ENCODE data around the gene OPRL1. TPM values are rescaled to one million over a fixed set of nuclear protein-coding genes. Genes with fewer than 3 reads are reported as not detected.

Gene OPRL1
- polyA plus RNA-seq, 1 of the 3 experiments (the other 2 are of a cell fraction) = 1.8 TPM

DNA sequence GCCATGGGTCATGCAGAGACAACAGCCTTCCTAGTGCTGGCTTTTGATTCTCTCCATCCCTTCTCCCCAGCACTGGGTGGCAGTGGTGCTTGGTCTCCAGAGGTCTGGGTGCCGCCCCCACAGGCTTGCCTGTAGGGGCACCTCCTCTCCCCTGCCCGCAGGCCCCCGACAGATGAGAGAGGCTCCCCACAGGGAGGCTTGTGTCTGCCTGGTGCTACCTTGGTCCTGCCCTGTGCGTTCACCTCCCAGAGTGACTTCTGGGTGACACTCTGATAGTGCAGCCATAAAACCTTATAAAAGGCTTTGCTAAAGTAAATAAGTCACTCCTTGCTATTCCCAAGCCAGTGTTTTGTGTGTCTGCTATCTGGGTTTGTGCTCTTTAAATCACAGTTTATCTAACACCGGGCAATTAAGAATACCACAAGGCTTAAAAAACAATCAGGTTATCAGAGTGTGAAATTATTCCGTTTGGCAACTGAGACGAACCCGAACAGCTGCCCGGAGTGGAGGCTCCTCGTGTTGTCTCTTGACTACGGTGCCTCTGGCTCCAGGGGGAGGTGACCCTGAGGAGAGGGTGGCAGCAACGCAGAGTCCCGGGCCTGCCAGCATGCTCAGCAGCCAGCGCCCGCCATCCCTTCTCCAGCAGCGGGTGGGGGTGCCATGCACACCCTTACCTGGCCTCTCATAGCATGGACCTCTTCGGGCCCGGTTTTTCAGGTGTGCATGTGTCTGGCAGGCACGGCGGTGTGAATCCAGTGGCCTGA is 49.3 kb upstream of the OPRL1 start:
- H3K36me3 ChIP-seq (replicated peaks in 1 of 2; ENCODE audit: control insufficient read depth in 1 of 2, insufficient read depth in 2 of 2, low read length in 1 of 2) = peaks cover 14 to 68% of the 10 kb centered on the region in 2 experiments
- H3K9me2 ChIP-seq = no peaks in the 10 kb centered on the region
- no peaks in the 10 kb centered on the region for H3K79me2 ChIP-seq (ENCODE audit: insufficient read depth)
- H3K4me3 ChIP-seq (ENCODE audit: low read depth in 2 of 2, low read length in 1 of 2) = no peak overlapping the region
- CTCF ChIA-PET = interaction anchor here (1.1 kb wide), 1 partner anchor 8 kb away, joined by 7 read pairs; no protein-coding TSS in a partner anchor
- TF ChIP-seq YY1 (IDR thresholded peaks at IDR 0.05; ENCODE audit: low read depth) (no peak), ZBTB33 (IDR thresholded peaks at IDR 0.05; ENCODE audit: borderline replicate concordance, low read depth) (no peak), FOXJ3 (CRISPR knock-in tag; IDR thresholded peaks at IDR 0.05) (no peak), TEAD4 (IDR thresholded peaks at IDR 0.05; ENCODE audit: borderline replicate concordance, insufficient read depth) (no peak), EP300 (IDR thresholded peaks at IDR 0.05; ENCODE audit: borderline replicate concordance in 1 of 2, low read depth in 1 of 2, low read length in 1 of 2) (no peak), RAD21 (IDR thresholded peaks at IDR 0.05; ENCODE audit: low read length) (no peak), NRF1 (IDR thresholded peaks at IDR 0.05; ENCODE audit: low read depth, low read length) (no peak), RCOR1 (IDR thresholded peaks at IDR 0.05; ENCODE audit: low read length) (no peak), MXI1 (IDR thresholded peaks at IDR 0.05; ENCODE audit: low read depth, low read length) (no peak), USF2 (IDR thresholded peaks at IDR 0.05; ENCODE audit: borderline replicate concordance, low read depth, low read length) (no peak)
- TF ChIP-seq, protein P1, sequence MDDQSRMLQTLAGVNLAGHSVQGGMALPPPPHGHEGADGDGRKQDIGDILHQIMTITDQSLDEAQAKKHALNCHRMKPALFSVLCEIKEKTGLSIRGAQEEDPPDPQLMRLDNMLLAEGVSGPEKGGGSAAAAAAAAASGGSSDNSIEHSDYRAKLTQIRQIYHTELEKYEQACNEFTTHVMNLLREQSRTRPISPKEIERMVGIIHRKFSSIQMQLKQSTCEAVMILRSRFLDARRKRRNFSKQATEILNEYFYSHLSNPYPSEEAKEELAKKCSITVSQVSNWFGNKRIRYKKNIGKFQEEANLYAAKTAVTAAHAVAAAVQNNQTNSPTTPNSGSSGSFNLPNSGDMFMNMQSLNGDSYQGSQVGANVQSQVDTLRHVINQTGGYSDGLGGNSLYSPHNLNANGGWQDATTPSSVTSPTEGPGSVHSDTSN (IDR thresholded peaks at IDR 0.05) = no peak
- H3K4me2 ChIP-seq = no peak overlapping the region
- peaks cover 0 to 17% of the 10 kb centered on the region in 2 experiments; a peak in 1 of 4 replicates for H3K4me1 ChIP-seq (ENCODE audit: control insufficient read depth in 1 of 2, insufficient read depth in 2 of 2, low read depth in 1 of 2, low read length in 1 of 2)
- H3K27ac ChIP-seq (ENCODE audit: low read depth in 2 of 2, low read length in 1 of 2) = no peak overlapping the region
- H4K20me1 ChIP-seq (ENCODE audit: insufficient read depth) = 0 out of 2 replicates have a peak, but pooled peaks cover 2% of the 10 kb centered on the region
- no peaks in the 10 kb centered on the region for H3K9me3 ChIP-seq
- no peak overlapping the region for H2AFZ ChIP-seq (ENCODE audit: low read depth)
- 91% methylated on average over 11 of the region's 20 CpGs for WGBS (ENCODE audit: low lambda C conversion rate)
- H3K9ac ChIP-seq = no peak overlapping the region
- H3K27me3 ChIP-seq (ENCODE audit: insufficient read depth) = no peaks in the 10 kb centered on the region
- DNase-seq = no peak
- POLR2A ChIA-PET = no interaction called here
- H3F3A ChIP-seq (replicated peaks; ENCODE audit: insufficient read depth) = no peaks in the 10 kb centered on the region

DNA sequence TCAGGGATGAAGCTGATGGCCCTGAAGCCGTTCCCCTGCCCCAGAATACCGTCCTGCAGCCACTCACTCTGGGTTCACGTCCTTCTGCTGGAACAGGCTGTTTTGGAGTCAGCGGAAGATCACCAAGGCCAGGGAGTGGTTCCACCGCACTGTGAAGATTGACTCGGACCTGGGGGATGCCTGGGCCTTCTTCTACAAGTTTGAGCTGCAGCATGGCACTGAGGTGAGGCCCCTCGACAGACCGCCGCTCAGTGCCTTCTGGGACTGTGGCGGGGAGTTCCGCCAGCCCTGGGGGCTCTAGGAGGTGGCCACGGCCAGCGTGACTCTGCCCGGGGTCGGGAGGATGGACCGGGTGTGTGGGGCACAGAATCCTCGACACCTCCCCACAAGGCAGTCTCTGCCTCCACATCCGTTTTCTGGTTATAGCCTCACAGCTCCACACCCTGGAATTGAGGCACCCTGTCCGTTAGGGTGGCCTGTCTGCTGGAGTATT is 48.0 kb upstream of the OPRL1 start:
- 94% methylated on average over 6 of the region's 19 CpGs for WGBS (ENCODE audit: low lambda C conversion rate)
- Histone ChIP-seq H2AFZ (ENCODE audit: low read depth) (no peak overlapping the region), H3K4me1 (ENCODE audit: control insufficient read depth in 1 of 2, insufficient read depth in 2 of 2, low read depth in 1 of 2, low read length in 1 of 2) (peaks cover 0 to 11% of the 10 kb centered on the region in 2 experiments; a peak in 1 of 4 replicates), H3K9ac (no peak overlapping the region), H3K9me2 (no peaks in the 10 kb centered on the region), H4K20me1 (ENCODE audit: insufficient read depth) (0 out of 2 replicates have a peak, but pooled peaks cover 7% of the 10 kb centered on the region), H3K27me3 (ENCODE audit: insufficient read depth) (no peaks in the 10 kb centered on the region), H3K4me3 (ENCODE audit: low read depth in 2 of 2, low read length in 1 of 2) (no peak overlapping the region), H3K27ac (ENCODE audit: low read depth in 2 of 2, low read length in 1 of 2) (no peak overlapping the region), H3K4me2 (no peak overlapping the region), H3F3A (replicated peaks; ENCODE audit: insufficient read depth) (no peaks in the 10 kb centered on the region), H3K36me3 (replicated peaks in 1 of 2; ENCODE audit: control insufficient read depth in 1 of 2, insufficient read depth in 2 of 2, low read length in 1 of 2) (peaks cover 5 to 61% of the 10 kb centered on the region in 2 experiments), H3K9me3 (no peaks in the 10 kb centered on the region), H3K79me2 (ENCODE audit: insufficient read depth) (no peaks in the 10 kb centered on the region)
- DNase-seq = peak; percentile 16
- ChIA-PET CTCF (no interaction called here), POLR2A (no interaction called here)
- TF ChIP-seq GATA2 (CRISPR knock-in tag; IDR thresholded peaks at IDR 0.05) = no peak
- no peak for TF ChIP-seq CHD2 (IDR thresholded peaks at IDR 0.05; ENCODE audit: low read length, partially characterized antibody)
- TF ChIP-seq JUND (IDR thresholded peaks at IDR 0.05) = no peak
- no peak for TF ChIP-seq TAF1 (IDR thresholded peaks at IDR 0.05; ENCODE audit: borderline replicate concordance, low read depth, low read length)
- TF ChIP-seq MEF2A (IDR thresholded peaks at IDR 0.05; ENCODE audit: borderline replicate concordance, low read depth) = no peak
- TF ChIP-seq, protein P1 (IDR thresholded peaks at IDR 0.05) = no peak
- no peak for TF ChIP-seq YY1 (IDR thresholded peaks at IDR 0.05; ENCODE audit: low read depth)
- no peak for TF ChIP-seq SMC3 (IDR thresholded peaks at IDR 0.05; ENCODE audit: low read depth, low read length)
- no peak for TF ChIP-seq RAD21 (IDR thresholded peaks at IDR 0.05; ENCODE audit: low read length)
- TF ChIP-seq USF2 (IDR thresholded peaks at IDR 0.05; ENCODE audit: borderline replicate concordance, low read depth, low read length) = no peak
- TF ChIP-seq EZH2phosphoT487 (IDR thresholded peaks at IDR 0.05; ENCODE audit: borderline replicate concordance, low read depth) = no peak
- no peak for TF ChIP-seq RCOR1 (IDR thresholded peaks at IDR 0.05; ENCODE audit: low read length)
- no peak for TF ChIP-seq NRF1 (IDR thresholded peaks at IDR 0.05; ENCODE audit: low read depth, low read length)
- TF ChIP-seq FOXM1 (IDR thresholded peaks at IDR 0.05; ENCODE audit: low read depth) = no peak
- TF ChIP-seq GABPA (IDR thresholded peaks at IDR 0.05; ENCODE audit: low read depth) = no peak
